ENCODE results near the gene RAB34.

RAB34 gene

DNA sequence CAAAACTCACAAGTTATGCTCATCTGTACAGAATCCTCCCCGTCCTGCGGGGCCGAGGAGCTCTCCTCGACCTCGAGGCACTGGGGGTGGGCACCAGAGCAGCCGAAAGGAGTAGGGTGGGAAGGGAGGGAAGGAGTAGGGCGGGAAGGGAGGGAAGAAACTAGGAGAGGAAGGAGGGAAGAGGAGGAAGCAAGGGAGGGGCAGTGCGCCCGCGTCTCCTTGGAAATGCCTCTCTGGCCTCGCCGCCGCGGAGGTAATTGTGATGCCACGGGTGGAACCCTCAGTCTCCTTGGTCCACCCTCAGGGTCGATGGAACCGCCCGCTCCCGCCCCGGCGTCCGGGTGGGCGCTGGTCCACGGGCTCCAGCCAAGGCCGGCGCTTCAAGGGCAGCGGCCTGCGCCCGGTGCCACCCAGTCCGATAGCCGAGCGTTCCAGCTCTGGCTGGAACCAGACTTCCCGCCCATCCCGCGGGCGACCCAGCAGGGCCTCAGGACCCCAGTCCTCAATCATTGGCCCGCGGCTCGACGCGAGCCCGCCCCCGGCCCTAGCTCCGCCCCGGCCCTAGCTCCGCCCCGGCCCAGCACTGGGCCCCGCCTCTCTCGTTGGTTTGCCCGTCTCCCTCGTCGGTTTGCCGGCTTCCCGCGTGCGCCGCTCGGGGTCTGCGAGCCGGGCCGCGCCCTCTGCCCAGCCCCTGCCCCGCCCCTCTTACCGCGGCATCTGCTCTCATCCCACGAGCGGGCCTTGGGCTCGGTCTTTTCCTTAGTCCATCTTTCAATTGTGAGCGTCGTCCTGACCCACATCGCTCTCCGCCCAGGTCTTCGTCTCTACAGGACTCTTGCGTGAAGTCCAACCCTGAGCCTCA is 6.6 kb downstream of the RAB34 start:
- peak; percentile 98 for DNase-seq

- no peak for DNase-seq
Observed at GRCh38 chr17:28707339-28707720, 10.3 kb downstream of the RAB34 start.

DNA sequence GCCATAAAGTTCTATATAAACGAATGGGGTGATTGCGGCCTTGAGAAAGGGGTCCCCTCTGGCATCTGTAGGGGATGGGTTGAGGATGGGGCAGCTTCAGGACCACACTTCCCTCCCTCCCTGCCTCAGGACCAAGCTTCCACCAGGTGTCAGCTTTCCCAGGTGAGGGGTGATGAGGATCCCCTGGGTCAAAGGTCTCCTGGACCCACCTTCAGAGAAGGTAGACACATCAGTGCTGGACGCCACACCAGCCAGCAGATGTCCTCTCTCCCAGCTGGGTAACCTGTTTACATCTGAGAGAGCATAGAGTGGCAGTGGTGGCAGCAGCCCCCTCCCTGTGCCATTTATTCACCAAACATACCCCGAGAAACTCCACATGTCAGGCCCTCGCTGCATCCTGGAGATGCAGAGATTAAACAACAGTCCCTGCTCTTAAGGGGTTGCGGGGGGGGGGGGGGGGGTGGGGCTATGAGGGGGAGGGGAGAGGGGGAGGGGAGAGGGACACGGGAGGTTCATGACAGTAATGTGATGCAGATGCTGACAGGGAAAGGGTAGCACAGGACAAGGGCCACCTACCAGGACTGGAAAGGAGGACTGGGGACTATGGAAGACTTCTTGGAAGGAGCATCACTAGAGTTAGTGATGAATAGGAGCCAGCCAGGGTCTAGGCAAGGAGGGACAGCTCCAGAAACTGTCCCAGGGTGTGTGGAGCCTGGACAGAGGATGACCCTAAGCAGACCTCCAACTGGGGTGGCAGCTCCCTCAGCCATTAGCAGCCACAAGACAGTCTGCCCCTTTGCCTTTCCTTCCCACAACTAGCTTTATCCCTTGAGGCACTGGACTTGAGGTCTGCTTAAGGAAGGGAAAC is 11.0 kb downstream of the RAB34 start:
- no peak for DNase-seq

- DNase-seq, result no peak
Observed at GRCh38 chr17:28705728-28706334, 11.8 kb downstream of the RAB34 start.

DNA sequence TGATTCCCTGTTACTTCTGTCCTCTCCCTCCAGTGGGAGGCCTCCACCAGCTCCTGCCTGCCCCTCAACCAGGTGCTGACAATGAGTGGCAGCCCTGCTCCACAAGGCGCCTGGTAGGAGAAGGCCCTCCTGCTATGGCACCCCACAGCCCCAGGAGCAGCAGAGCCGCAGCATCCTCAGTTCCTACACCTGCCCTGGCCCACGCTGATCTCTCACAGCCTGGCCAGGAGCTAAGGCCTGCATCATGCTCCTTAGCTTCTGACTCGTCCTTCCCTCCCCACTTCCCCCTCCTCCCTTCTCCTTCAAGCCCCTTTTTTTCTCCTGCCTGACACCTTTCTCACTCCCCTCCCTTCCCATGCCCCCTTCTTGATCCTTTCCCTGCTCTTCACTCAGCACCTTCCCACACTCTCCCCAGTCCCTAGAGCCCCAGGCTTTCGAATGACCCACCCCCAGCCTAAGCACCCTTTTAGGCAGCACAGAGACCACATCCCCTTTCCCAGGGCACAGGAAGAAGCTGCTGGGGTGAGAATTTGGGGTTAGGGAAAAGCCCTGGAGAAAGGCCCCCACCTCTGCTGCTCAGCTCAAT is 12.5 kb downstream of the RAB34 start:
- DNase-seq, result no peak

GRCh38 chr17:28704219-28704858 is 13.3 kb downstream of the RAB34 start:
- no peak for DNase-seq

- no peak for DNase-seq
Observed at GRCh38 chr17:28703552-28704218, 14.0 kb downstream of the RAB34 start.

DNA sequence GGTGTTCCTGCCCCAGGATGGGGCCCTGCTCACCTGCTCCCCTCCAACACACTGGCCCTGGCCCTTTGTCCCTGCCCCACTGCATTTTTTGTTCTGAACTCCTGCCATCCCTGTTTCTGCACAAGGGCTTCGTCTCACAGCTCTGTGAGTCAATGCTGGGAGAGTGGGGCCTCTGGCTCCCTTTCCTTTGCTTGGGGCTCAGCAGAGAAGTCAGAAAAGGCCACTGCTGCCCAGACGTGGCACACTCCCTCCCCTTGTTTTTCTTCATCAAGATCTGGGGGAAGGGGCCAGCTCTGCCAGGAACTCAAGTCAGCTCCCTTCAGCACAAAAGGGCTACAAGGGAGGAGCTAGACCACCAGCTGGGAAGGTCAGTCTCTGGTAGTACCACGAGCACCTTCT is 14.9 kb downstream of the RAB34 start:
- no peak for DNase-seq

DNA sequence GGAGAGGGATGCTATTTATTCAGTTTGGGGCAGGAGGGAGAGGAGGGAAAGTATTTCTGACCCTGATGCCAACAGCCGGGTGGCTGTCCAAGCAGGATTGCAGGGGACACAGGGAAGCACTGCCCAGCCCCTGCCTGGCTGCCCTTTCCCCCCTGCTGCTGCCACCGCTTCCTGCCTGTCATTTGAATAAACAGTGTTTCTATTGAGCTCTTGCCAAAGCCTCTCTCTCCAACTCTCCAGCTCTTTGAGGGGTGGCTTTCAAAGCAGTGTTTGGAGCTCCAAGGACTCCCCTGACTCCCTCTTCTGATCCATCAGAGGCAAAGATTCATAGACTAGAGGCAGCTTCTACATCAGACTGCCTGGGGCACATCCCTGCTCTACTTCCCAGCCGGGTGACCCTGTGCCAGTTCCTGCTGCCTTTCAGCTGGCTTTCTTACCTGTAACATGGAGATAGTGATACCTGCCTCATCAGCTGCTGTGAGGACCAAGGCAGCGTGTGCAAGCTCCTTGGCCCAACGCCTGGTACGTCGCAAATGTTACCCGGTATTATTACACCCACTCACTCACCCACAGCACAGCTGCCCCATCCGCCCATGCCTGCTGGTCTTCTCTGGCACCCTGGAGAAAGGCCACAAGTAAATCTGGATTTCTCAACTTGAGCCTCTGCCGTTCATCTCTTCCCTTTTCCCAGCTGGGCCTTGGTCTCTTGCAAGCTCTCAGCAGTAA is 15.5 kb downstream of the RAB34 start:
- DNase-seq, result no peak

GRCh38 chr17:28700830-28701492 is 16.7 kb downstream of the RAB34 start:
- no peak for DNase-seq

DNA sequence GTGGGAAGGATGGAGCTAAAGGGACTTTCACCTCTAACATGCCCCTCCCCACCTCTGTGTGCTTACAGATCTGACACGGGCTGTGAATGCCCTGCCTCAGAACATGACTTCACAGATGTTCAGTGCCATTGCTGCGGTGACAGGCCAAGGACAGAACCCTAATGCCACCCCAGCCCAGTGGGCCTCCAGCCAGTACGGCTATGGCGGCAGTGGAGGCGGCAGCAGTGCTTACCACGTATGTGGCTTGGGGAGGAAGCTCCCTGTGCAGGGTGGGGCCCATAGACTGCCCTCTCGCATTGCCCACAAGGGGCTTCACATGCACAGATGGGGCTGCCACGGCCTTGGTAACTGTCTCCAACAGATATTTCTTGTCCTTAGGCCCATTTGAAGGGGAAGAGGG is 17.4 kb downstream of the RAB34 start:
- no peak for DNase-seq

DNA sequence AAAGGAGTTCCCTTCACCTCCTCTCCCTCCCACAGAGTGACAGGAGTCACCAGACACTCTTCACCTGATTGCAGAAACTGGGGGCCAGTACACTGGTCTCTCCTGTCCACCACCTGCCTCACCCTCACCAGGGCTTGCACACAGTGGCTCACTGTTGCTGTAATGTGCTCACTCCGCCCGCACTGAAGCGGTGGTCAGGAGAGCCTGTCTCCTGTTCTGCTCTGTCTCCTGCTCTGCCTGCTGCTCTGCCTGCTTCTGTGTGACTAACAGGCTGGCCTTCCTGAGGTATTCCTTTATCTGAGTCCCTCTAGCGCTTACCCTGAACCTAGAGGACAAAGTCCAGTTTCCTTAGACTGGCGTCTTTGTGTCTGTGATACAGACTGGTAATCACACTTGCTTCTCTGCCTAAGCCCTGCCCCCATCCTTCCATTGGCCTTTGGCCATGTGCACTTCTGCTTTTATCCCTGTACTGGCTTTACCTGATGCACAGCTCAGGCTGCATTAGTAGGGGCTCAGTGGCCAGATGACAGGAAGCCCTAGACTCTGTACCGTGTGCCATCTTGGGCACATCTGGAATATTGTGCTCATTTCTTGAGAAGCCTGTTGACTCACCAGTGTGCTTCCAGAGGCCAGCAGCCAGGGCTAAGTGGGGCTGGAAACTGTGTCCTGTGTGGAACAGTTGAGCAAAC is 19.3 kb downstream of the RAB34 start:
- DNase-seq, result no peak

DNA sequence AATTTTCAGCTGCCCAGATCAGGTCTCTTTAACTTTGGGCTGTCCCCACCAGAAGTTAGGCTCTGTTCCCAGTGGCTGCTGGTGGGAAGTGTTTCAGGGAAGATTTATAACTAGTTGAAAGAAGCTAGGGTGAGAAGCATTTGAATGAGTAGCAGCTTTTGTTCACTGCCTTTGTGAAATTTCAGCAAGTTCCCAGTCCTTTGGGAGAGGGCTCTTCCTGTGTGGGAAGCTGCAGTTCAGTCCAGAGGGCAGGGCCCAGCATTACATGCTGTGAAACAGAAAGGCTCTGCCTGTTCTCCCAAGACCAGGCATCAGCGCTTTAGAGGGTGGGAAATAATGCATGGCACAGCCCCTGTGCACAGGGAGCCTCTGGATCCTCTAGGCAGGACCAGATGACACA is 23.8 kb downstream of the RAB34 start:
- no peak for DNase-seq

DNA sequence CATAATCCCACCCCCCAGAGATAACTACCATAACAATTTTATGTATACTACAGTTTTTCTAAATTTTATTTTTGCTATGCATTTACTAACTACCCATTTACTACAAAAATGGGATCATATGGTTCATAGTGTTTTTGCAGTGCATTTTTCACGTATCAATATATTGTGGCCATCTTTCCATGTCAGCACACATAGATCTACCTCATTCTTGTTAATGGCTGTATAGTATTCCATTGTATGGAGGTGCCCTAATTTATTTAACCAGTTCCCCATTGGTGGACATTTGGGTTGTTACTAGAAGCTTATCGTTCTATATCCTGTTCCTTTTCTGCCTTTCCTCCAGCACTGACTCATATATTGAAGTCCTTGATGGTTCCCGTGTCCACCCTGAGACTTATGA is 28.7 kb downstream of the RAB34 start:
- DNase-seq, result no peak

GRCh38 chr17:28688481-28688880 is 29.2 kb downstream of the RAB34 start:
- no peak for DNase-seq

DNA sequence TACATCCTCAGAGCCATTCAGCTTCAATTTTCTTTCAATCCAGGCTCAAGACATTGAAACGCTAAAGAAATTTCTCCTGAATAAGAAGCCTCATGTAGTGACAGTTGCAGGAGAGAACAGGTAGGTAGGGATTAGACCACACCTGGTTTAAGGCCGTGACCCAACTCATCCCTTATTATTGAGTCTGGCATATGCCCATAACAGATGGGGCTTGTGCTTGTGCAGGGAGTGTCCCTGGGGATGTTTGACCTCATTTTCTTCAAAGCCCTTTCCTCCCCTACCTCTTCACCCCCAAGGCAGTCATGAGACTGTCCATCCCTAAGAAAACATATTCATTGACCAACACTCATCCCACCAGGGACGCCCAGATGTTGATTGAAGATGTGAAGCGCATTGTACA is 31.4 kb downstream of the RAB34 start:
- no peak for DNase-seq

- DNase-seq, result no peak
Observed at GRCh38 chr17:28685366-28685765, 32.3 kb downstream of the RAB34 start.

DNA sequence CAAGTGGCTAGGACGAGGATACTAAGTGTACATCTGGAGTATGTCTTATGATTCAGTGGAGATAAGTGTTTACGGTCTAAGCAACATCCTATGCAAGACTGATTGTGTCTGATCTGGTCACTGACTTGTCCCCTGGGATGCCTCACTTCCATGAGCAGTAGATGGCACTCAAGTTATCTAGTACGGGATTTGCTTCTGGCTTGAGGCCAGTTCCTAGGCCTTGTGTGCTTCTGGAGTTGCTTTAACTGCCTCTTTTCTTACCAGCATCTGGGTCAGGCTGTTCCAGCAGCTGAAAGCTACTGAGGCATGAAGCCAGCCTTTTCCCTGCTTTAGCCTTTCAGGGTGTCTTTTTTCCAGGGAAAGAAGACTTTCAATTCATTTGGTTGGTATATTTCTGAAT is 32.7 kb downstream of the RAB34 start:
- DNase-seq, result peak; percentile 42

DNA sequence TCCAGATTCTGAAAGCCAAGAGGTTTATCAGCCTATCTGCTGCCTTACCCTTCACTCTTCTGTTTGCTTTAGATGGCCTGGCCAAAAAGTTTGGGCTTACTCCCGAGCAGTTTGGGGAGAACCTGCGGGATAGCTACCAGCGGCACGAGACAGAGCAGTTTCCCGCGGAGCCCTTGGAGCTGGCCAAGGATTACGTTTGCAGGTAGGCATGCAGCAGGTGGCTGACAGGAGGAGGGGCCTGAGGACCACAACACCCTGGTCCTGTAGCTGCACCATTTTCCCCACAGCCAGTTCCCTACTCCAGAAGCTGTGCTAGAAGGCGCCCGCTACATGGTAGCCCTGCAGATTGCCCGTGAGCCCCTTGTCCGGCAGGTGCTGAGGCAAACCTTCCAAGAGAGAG is 35.0 kb downstream of the RAB34 start:
- no peak for DNase-seq

DNA sequence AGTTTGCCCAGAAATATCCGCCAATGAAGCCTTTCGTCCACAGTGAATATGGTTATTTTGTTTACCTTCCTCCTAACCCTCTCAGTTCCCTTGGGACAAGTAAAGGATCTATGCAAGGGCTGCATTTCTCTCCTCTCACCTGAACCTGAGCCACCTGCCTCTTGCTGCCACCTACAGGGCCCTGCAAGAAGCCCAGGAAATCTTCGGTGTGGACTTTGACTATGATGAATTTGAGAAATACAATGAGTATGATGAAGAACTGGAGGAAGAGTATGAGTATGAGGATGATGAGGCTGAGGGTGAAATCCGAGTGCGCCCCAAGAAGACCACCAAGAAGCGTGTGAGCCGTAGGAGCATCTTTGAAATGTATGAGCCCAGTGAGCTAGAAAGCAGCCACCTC is 41.7 kb downstream of the RAB34 start:
- DNase-seq, result no peak

Measured in eye (tissue), 1 donor.